AG10803 (cell line): ENCODE data around the gene PLP2.
A peak's percentile ranks its signal among the peaks of the same experiment; 100 is the strongest.
"Not testable (repeated sequence)": the region's sequence is repeated elsewhere in the genome, so short reads cannot be mapped to it uniquely, and the experiment has no call there.

Experiments used
- DNase-seq: peaks from one replicate; pipeline ENCODE4 v3.0.0; 2010; ENCODE audit warnings: low read depth
- H3K4me3 ChIP-seq: 2 replicates; pipeline ENCODE4 v1.5.1; 2011; ENCODE audit warnings: mild to moderate bottlenecking, low read length, control low read depth
- TF ChIP-seq, protein P1 (sequence below): conservative IDR thresholded peaks from 2 replicates; pipeline ENCODE4 v1.5.1; 2011; ENCODE audit warnings: mild to moderate bottlenecking, low read length, control low read depth, inconsistent platforms

The PLP2 gene, protein sequence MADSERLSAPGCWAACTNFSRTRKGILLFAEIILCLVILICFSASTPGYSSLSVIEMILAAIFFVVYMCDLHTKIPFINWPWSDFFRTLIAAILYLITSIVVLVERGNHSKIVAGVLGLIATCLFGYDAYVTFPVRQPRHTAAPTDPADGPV

DNA sequence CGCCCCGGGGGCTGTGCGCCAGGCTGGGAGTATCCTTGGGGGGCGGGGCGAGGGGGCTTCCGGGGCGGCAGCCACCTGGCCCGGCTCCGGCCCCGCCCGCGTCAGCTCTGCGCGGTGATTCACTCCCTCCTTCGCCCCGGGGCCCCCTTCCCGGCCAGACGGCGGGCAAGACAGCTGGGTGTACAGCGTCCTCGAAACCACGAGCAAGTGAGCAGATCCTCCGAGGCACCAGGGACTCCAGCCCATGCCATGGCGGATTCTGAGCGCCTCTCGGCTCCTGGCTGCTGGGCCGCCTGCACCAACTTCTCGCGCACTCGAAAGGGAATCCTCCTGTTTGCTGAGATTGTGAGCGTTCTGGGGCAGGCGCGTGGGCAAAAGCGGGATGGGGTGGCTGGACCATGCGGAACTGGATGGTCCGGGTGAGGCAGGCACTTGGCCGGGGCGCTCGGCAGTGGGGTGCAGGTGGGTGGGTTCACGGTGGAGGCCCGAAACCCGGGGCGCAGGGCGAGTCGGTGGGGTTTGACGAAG lies at the start of gene PLP2:
Gene PLP2, plus strand, starts transcription at position 147 of the 528 bp plus-strand sequence. Its CDS starts 103 bp downstream, at position 250.
- DNase-seq, result peak; percentile 43

DNA sequence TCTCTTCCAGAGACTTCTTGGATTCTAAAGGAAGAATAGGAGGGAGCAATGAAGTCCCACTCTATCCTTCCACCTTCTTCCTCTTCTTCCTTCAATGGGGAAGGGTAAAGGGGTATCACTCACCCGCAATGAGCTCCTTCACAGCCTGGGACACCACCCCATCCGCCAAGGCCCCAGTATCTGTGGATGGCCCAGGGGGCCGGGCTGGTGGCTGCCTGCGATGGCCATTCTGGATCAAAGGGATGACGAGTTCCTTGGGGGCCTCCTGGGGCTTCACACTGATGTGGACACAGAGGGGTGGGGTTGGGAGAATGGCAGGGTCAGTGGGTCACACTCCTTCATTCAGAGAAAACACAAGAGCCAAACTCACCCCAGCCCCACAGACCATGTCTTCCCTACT lies 49.2 kb upstream of the PLP2 start:
- TF ChIP-seq, protein P1, sequence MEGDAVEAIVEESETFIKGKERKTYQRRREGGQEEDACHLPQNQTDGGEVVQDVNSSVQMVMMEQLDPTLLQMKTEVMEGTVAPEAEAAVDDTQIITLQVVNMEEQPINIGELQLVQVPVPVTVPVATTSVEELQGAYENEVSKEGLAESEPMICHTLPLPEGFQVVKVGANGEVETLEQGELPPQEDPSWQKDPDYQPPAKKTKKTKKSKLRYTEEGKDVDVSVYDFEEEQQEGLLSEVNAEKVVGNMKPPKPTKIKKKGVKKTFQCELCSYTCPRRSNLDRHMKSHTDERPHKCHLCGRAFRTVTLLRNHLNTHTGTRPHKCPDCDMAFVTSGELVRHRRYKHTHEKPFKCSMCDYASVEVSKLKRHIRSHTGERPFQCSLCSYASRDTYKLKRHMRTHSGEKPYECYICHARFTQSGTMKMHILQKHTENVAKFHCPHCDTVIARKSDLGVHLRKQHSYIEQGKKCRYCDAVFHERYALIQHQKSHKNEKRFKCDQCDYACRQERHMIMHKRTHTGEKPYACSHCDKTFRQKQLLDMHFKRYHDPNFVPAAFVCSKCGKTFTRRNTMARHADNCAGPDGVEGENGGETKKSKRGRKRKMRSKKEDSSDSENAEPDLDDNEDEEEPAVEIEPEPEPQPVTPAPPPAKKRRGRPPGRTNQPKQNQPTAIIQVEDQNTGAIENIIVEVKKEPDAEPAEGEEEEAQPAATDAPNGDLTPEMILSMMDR, result no peak
- no peak for DNase-seq
- H3K4me3 ChIP-seq, result peak overlapping the region; percentile 78

More for the DNA sequence above, at the start of gene PLP2:
- TF ChIP-seq, protein P1, result no peak
- peak within 1 kb of the TSS; percentile 72 for H3K4me3 ChIP-seq

DNA sequence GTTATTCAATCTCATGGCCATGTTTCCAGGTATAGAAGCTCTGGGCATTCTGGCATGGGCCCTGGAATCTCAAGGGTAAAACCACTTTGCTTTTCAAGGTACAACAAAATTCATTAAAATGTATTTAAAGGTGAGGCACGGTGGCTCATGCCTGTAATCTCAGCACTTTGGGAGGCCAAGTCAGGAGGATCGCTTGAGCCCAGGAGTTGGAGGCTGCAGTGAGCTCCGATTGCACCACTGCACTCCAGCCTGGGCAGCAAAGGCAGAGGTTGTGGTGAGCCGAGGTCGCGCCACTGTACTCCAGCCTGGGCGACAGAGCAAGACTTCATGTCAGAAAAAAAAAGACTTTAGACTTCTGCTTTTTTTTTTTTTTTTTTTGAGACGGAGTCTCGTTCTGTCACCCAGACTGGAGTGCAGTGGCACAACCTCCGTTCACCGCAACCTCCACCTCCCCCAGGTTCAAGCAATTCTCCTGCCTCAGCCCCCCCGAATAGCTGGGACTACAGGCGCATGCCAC lies 43.9 kb upstream of the PLP2 start:
- H3K4me3 ChIP-seq, DNase-seq: not testable (repeated sequence)

DNA sequence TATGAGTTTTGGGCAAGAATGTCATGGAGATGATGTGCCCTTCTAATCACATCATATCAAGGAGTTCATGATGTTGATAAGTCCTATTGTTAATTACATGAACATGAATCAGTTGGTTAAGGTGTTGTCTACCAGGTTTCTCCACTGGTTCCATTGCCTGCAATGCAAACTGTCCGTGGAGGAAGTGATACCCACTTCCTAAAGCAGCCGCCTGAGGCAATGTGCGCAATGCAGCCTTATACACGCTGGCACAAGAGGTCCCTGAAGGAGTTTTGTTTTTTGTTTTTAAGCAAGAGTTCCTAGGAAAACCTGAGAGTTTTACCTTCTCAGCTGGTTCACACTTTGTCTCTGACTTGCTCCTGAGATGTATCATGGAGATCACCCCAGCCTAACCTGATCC lies 42.3 kb upstream of the PLP2 start:
- no peak overlapping the region for H3K4me3 ChIP-seq
- TF ChIP-seq, protein P1, result no peak
- DNase-seq, result no peak

DNA sequence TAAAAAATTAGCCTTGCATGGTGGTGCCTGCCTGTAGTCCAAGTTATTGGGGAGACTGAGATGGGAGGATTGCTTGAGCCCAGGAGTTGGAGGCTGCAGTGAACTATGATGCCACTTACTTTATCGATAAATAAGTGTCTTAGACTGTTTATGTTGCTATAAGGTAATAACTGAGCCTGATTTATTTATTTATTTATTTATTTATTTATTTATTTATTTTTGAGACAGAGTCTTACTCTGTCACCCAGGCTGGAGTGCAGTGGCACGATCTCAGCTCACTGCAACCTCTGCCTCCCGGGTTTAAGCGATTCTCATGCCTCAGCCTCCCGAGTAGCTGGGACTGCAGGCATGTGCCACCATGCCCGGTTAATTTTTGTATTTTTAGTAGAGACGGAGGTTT lies 39.4 kb upstream of the PLP2 start:
- H3K4me3 ChIP-seq, result not testable (repeated sequence)

DNA sequence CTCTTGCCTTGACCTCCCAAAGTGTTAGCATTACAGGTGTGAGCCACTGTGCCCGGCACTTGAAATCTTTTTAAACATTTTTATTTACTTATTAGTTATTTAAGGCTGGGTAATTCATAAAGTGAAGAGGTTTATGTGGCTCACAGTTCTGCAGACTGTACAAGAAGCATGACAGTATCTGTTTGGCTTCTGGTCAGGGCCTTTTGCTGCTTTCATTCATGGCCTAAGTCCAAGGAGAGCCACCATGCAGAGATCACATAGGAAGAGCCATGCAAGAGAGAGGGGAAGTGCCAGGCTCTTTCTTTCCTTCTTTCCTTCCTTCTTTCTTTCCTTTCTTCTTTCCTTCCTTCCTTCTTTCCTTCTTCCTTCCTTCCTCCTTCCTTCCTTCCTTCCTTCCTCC lies 37.9 kb upstream of the PLP2 start:
- H3K4me3 ChIP-seq, result no peak overlapping the region
- TF ChIP-seq, protein P1, result no peak
- DNase-seq, result no peak

More for the DNA sequence above, 39.4 kb upstream of the PLP2 start:
- not testable (repeated sequence) for DNase-seq

DNA sequence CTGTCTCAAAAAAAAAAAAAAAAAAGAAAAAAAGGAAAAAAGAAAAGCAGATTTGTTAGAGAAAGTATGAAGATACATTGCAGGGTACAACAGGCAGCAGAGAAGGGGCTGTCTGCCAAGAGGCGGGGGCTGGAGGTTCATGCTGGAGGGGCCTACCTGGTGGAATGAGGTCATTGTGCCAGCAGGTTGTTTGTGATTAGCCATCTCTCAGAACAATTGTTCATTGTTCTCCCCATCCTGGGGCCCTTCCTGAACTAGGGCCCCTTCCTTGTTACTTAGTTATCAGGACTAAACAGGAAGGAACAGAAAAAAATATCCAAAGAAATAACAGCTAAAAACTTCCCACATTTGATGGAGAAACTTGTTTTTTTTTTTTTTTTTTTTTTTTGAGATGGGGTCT lies 34.2 kb upstream of the PLP2 start:
- DNase-seq, result no peak
- no peak overlapping the region for H3K4me3 ChIP-seq
- TF ChIP-seq, protein P1, result no peak

DNA sequence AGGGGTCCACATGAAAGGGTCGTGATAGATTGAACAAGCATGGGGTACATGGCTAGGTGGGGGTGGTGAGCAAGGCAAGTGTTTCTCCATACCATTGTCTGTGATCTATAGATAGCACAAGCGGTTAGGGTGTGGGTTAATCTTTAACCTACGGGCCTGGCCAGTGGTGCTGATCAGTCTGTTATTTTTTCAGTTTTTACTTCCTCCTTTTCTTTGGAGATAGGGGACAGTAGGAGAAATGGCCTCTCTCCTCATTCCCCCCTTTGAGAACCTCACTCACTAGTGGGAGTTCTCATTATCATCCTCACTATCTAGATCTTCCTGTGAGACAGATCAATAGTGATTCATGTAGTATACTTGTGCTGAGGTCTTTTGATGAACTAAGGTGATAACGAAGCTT lies 32.0 kb upstream of the PLP2 start:
- TF ChIP-seq, protein P1, result no peak
- no peak overlapping the region for H3K4me3 ChIP-seq
- no peak for DNase-seq
